NCI-H524 treated with DMSO at 0.1 percent for 48 hours (cell line): Measurements from ENCODE around the gene PLEKHA4.

Source experiments
- DNase-seq: peaks from one replicate; lab custom pipeline; 2025; lab: John Stamatoyannopoulos, UW

PLEKHA4 gene

GRCh38 chr19:48830088-48830487, 38.3 kb downstream of the PLEKHA4 start:
- DNase-seq: no peak

- no peak for DNase-seq
These were observed 41.8 kb downstream of the PLEKHA4 start for GRCh38 chr19:48826606-48827020.

GRCh38 chr19:48822514-48822913, 45.9 kb downstream of the PLEKHA4 start:
- DNase-seq: no peak

- no peak for DNase-seq
These were observed 46.8 kb downstream of the PLEKHA4 start for GRCh38 chr19:48821633-48822032.

- DNase-seq: no peak
These were observed 49.0 kb downstream of the PLEKHA4 start for GRCh38 chr19:48819366-48819816.

- DNase-seq: no peak
These were observed 50.1 kb downstream of the PLEKHA4 start for GRCh38 chr19:48818234-48818820.

- no peak for DNase-seq
These were observed 50.8 kb downstream of the PLEKHA4 start for GRCh38 chr19:48817585-48818124.

- DNase-seq: no peak
These were observed 52.4 kb downstream of the PLEKHA4 start for GRCh38 chr19:48815870-48816501.

- DNase-seq: no peak
These were observed 53.5 kb downstream of the PLEKHA4 start for GRCh38 chr19:48814895-48815294.

- no peak for DNase-seq
These were observed 55.1 kb downstream of the PLEKHA4 start for GRCh38 chr19:48813123-48813913.

GRCh38 chr19:48812094-48812929, 56.1 kb downstream of the PLEKHA4 start:
- peak; percentile 73 for DNase-seq

- DNase-seq: no peak
These were observed 58.3 kb downstream of the PLEKHA4 start for GRCh38 chr19:48810151-48810550.

- no peak for DNase-seq
These were observed 60.7 kb downstream of the PLEKHA4 start for GRCh38 chr19:48807590-48808308.

GRCh38 chr19:48806818-48807589, 61.4 kb downstream of the PLEKHA4 start:
- DNase-seq: no peak

GRCh38 chr19:48806518-48806817, 61.9 kb downstream of the PLEKHA4 start:
- no peak for DNase-seq

GRCh38 chr19:48805452-48805851, 63.0 kb downstream of the PLEKHA4 start:
- no peak for DNase-seq

GRCh38 chr19:48804496-48804895, 63.9 kb downstream of the PLEKHA4 start:
- DNase-seq: no peak

GRCh38 chr19:48802623-48803022, 65.8 kb downstream of the PLEKHA4 start:
- no peak for DNase-seq

GRCh38 chr19:48799358-48800300, 68.8 kb downstream of the PLEKHA4 start:
- no peak for DNase-seq
